ENCODE results near the gene OR14A2. TPM values are rescaled to one million over a fixed set of nuclear protein-coding genes. Genes with fewer than 3 reads are reported as not detected.

OR14A2 gene
- total RNA-seq, 1 donor from 2014 or later = not detected

- Histone ChIP-seq H3K36me3 (no peaks in the 10 kb centered on the region), H3K4me3 (no peak overlapping the region), H3K27me3 (ENCODE audit: low read depth) (no peaks in the 10 kb centered on the region), H3K4me1 (no peaks in the 10 kb centered on the region), H3K9me3 (no peaks in the 10 kb centered on the region), H3K27ac (no peak overlapping the region)
- no peak for TF ChIP-seq CTCF (IDR thresholded peaks at IDR 0.05)
- no peak for DNase-seq
- no peak for ATAC-seq
- intact Hi-C loops (cut with DNase I) = no loop called here
Measured at GRCh38 chr1:247680171-247680570, 67.8 kb downstream of the OR14A2 start.

- no peaks in the 10 kb centered on the region for H3K36me3 ChIP-seq
- H3K27ac ChIP-seq = no peak within 1 kb of the TSS
- H3K4me3 ChIP-seq = no peak within 1 kb of the TSS
- ATAC-seq = no peak
- no peaks in the 10 kb centered on the region for H3K9me3 ChIP-seq
- no peaks in the 10 kb centered on the region for H3K4me1 ChIP-seq
- intact Hi-C loops (cut with DNase I) = no loop called here
- no peak for DNase-seq
- no peaks in the 10 kb centered on the region for H3K27me3 ChIP-seq (ENCODE audit: low read depth)
- no peak for TF ChIP-seq CTCF (IDR thresholded peaks at IDR 0.05)
Measured at GRCh38 chr1:247679639-247680038, 68.3 kb downstream of the OR14A2 start, which contains the start of gene OR13G1. Gene OR13G1, minus strand, starts transcription at chr1:247679739. Its CDS starts 6,698 bp downstream, at chr1:247673041.

Other genes with a start within 250 kb of the OR14A2 start
- 0.06 TPM for gene OR2C3, start 211.7 kb downstream of the OR14A2 start, total RNA-seq
- gene GCSAML, start 199.0 kb downstream of the OR14A2 start, total RNA-seq = 2.2 TPM
- gene OR2G2, start 159.8 kb downstream of the OR14A2 start, total RNA-seq = not detected
- not detected for gene OR2G3, start 142.6 kb downstream of the OR14A2 start, total RNA-seq
- not detected for gene OR13G1, start 68.4 kb downstream of the OR14A2 start, total RNA-seq
- gene OR6F1, start 31.5 kb downstream of the OR14A2 start, total RNA-seq = not detected
- gene OR14K1, start 9.5 kb downstream of the OR14A2 start, total RNA-seq = not detected
- gene OR1C1, start 12.4 kb upstream of the OR14A2 start, total RNA-seq = not detected
- gene OR14A16, start 76.0 kb upstream of the OR14A2 start, total RNA-seq = not detected
- gene OR11L1, start 93.8 kb upstream of the OR14A2 start, total RNA-seq = not detected
- gene TRIM58, start 109.0 kb upstream of the OR14A2 start, total RNA-seq = 4.0 TPM
- gene OR2W3, start 147.4 kb upstream of the OR14A2 start, total RNA-seq = 1.2 TPM
- not detected for gene OR2T8, start 172.1 kb upstream of the OR14A2 start, total RNA-seq
- not detected for gene OR2AJ1, start 176.7 kb upstream of the OR14A2 start, total RNA-seq
- not detected for gene OR2L8, start 200.7 kb upstream of the OR14A2 start, total RNA-seq
- not detected for gene OR2AK2, start 217.1 kb upstream of the OR14A2 start, total RNA-seq